Ishikawa (cell line): ENCODE data around the gene CBY1.

Experiments used
- CEBPB ChIP-seq: IDR thresholded peaks from 2 replicates; pipeline ENCODE4 v1.6.1; 2012
- CREB1 ChIP-seq: IDR thresholded peaks from 2 replicates; pipeline ENCODE4 v1.6.1; 2012; ENCODE audit warnings: low read depth
- EGR1 ChIP-seq: IDR thresholded peaks from 2 replicates; pipeline ENCODE4 v1.6.1; 2012
- EP300 ChIP-seq: IDR thresholded peaks from 2 replicates; pipeline ENCODE4 v1.6.1; 2012; ENCODE audit warnings: borderline replicate concordance
- FOXM1 ChIP-seq: IDR thresholded peaks from 2 replicates; pipeline ENCODE4 v1.6.1; 2012; ENCODE audit warnings: low read depth, borderline replicate concordance
- NFIC ChIP-seq: IDR thresholded peaks from 2 replicates; pipeline ENCODE4 v1.6.1; 2012
- RAD21 ChIP-seq: IDR thresholded peaks from 2 replicates; pipeline ENCODE4 v1.6.1; 2012; ENCODE audit warnings: low read depth
- TAF1 ChIP-seq: IDR thresholded peaks from 2 replicates; pipeline ENCODE4 v1.6.1; 2012; ENCODE audit warnings: low read depth, mild to moderate bottlenecking
- TCF12 ChIP-seq: IDR thresholded peaks from 2 replicates; pipeline ENCODE4 v1.6.1; 2012; ENCODE audit warnings: low read depth
- TEAD4 ChIP-seq: IDR thresholded peaks from 2 replicates; pipeline ENCODE4 v1.6.1; 2012
- USF1 ChIP-seq: IDR thresholded peaks from 2 replicates; pipeline ENCODE4 v1.6.1; 2012
- YY1 ChIP-seq: IDR thresholded peaks from 2 replicates; pipeline ENCODE4 v1.6.1; 2012; ENCODE audit warnings: low read depth
- ZBTB7A ChIP-seq: IDR thresholded peaks from 2 replicates; pipeline ENCODE4 v1.6.1; 2012; ENCODE audit warnings: low read depth
- TF ChIP-seq, protein P1 (sequence below): IDR thresholded peaks from 2 replicates; pipeline ENCODE4 v1.6.1; 2012
- TF ChIP-seq, protein P2 (sequence below): IDR thresholded peaks from 2 replicates; pipeline ENCODE4 v1.6.1; 2012; ENCODE audit warnings: low read depth, mild to moderate bottlenecking

CBY1 gene

GRCh38 chr22:38713921-38714320 is 57.5 kb downstream of the CBY1 start:
- no peak for TF ChIP-seq NFIC
- no peak for TF ChIP-seq RAD21
- no peak for TF ChIP-seq CEBPB
- no peak for TF ChIP-seq YY1
- TF ChIP-seq USF1, result no peak

- no peak for TF ChIP-seq EP300
- TF ChIP-seq, protein P1, sequence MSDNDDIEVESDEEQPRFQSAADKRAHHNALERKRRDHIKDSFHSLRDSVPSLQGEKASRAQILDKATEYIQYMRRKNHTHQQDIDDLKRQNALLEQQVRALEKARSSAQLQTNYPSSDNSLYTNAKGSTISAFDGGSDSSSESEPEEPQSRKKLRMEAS, result no peak
Measured at GRCh38 chr22:38715176-38715764, 58.8 kb downstream of the CBY1 start.

DNA sequence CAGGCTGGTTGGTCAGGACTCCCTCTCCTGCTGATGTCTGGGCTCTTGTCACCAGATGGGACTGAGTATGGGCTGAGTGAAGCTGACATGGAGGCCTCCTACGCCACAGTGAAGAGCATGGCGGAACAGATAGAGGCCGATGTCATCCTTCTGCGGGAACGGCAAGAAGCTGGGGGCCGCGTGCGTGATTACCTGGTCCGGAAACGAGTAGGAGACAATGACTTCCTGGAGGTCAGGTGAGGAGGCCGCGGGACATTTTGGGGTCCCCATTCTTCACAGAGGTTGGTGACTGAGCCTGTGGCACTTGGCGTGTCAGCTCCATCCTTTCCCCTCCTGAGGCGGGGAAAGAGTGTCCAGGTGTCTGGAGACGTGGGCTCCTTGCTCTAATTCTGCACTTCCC is 59.4 kb downstream of the CBY1 start:
- TF ChIP-seq TAF1, result no peak
- TF ChIP-seq EP300, result no peak
- no peak for TF ChIP-seq USF1
- no peak for TF ChIP-seq YY1
- TF ChIP-seq RAD21, result no peak
- no peak for TF ChIP-seq CREB1
- no peak for TF ChIP-seq TEAD4
- TF ChIP-seq ZBTB7A, result no peak
- no peak for TF ChIP-seq FOXM1
- no peak for TF ChIP-seq TCF12
- TF ChIP-seq, protein P1, result no peak
- TF ChIP-seq, protein P2, sequence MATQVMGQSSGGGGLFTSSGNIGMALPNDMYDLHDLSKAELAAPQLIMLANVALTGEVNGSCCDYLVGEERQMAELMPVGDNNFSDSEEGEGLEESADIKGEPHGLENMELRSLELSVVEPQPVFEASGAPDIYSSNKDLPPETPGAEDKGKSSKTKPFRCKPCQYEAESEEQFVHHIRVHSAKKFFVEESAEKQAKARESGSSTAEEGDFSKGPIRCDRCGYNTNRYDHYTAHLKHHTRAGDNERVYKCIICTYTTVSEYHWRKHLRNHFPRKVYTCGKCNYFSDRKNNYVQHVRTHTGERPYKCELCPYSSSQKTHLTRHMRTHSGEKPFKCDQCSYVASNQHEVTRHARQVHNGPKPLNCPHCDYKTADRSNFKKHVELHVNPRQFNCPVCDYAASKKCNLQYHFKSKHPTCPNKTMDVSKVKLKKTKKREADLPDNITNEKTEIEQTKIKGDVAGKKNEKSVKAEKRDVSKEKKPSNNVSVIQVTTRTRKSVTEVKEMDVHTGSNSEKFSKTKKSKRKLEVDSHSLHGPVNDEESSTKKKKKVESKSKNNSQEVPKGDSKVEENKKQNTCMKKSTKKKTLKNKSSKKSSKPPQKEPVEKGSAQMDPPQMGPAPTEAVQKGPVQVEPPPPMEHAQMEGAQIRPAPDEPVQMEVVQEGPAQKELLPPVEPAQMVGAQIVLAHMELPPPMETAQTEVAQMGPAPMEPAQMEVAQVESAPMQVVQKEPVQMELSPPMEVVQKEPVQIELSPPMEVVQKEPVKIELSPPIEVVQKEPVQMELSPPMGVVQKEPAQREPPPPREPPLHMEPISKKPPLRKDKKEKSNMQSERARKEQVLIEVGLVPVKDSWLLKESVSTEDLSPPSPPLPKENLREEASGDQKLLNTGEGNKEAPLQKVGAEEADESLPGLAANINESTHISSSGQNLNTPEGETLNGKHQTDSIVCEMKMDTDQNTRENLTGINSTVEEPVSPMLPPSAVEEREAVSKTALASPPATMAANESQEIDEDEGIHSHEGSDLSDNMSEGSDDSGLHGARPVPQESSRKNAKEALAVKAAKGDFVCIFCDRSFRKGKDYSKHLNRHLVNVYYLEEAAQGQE, result no peak

- TF ChIP-seq TAF1 (no peak), NFIC (no peak), RAD21 (no peak), EP300 (no peak), CEBPB (no peak), ZBTB7A (no peak), TCF12 (no peak)
- TF ChIP-seq, protein P2, result no peak
Measured at GRCh38 chr22:38716271-38716670, 59.8 kb downstream of the CBY1 start.

- no peak for TF ChIP-seq CREB1
- no peak for TF ChIP-seq RAD21
- no peak for TF ChIP-seq EGR1
- TF ChIP-seq ZBTB7A, result no peak
- TF ChIP-seq, protein P2, result no peak
- no peak for TF ChIP-seq TAF1
- TF ChIP-seq EP300, result no peak
Measured at GRCh38 chr22:38716826-38717225, 60.4 kb downstream of the CBY1 start.
